Mesendoderm (in vitro differentiated cells): ENCODE measurements around the gene FAM83F.
"Not testable (repeated sequence)": the region's sequence is repeated elsewhere in the genome, so short reads cannot be mapped to it uniquely, and the experiment has no call there.

Experiments
- DNase-seq: peaks from one replicate; pipeline ENCODE4 v3.0.0; 2013
- H2AK5ac ChIP-seq: 2 replicates; pipeline ENCODE4 v1.6.1; 2013; ENCODE audit warnings: low read length, inconsistent platforms
- H2BK120ac ChIP-seq: 2 replicates; pipeline ENCODE4 v1.6.1; 2013; ENCODE audit warnings: low read depth, mild to moderate bottlenecking, low read length, moderate library complexity, mixed read lengths
- H2BK15ac ChIP-seq: replicated peaks from 2 replicates; pipeline ENCODE4 v1.6.1; 2013; ENCODE audit warnings: low read depth, mild to moderate bottlenecking, moderate library complexity
- H2BK5ac ChIP-seq: 2 replicates; pipeline ENCODE4 v1.6.1; 2013; ENCODE audit warnings: low read length, inconsistent platforms
- H3K18ac ChIP-seq: 2 replicates; pipeline ENCODE4 v1.6.1; 2013; ENCODE audit warnings: mild to moderate bottlenecking, low read length, mixed read lengths
- H3K23ac ChIP-seq: one replicate; pipeline ENCODE4 v1.6.1; 2013; ENCODE audit warnings: low read length
- H3K27ac ChIP-seq: 2 replicates; pipeline ENCODE4 v1.5.1; 2013; ENCODE audit warnings: low read depth, mild to moderate bottlenecking, inconsistent platforms, low read length, moderate library complexity
- H3K27me3 ChIP-seq: 2 replicates; pipeline ENCODE4 v1.6.1; 2013; ENCODE audit warnings: low read length, control low read depth, mild to moderate bottlenecking, inconsistent platforms; ENCODE audit not compliant: insufficient read depth, poor library complexity
- H3K36me3 ChIP-seq: 2 replicates; pipeline ENCODE4 v1.6.1; 2013; ENCODE audit warnings: low read length, inconsistent platforms; ENCODE audit not compliant: control insufficient read depth, insufficient read depth
- H3K4ac ChIP-seq: one replicate; pipeline ENCODE4 v1.6.1; 2013; ENCODE audit warnings: low read depth, mild to moderate bottlenecking, low read length, moderate library complexity
- H3K4me1 ChIP-seq: 2 replicates; pipeline ENCODE4 v1.6.1; 2013; ENCODE audit warnings: low read depth, low read length, inconsistent platforms; ENCODE audit not compliant: control insufficient read depth
- H3K4me2 ChIP-seq: 2 replicates; pipeline ENCODE4 v1.6.1; 2013; ENCODE audit warnings: low read length
- H3K4me3 ChIP-seq: 2 replicates; pipeline ENCODE4 v1.5.1; 2013; ENCODE audit warnings: mild to moderate bottlenecking, low read length
- H3K56ac ChIP-seq: one replicate; pipeline ENCODE4 v1.6.1; 2013; ENCODE audit warnings: low read length
- H3K79me1 ChIP-seq: 2 replicates; pipeline ENCODE4 v1.6.1; 2013; ENCODE audit warnings: low read length, inconsistent platforms
- H3K79me2 ChIP-seq: 2 replicates; pipeline ENCODE4 v1.6.1; 2013; ENCODE audit warnings: mild to moderate bottlenecking, low read length; ENCODE audit not compliant: control insufficient read depth, insufficient read depth
- H3K9ac ChIP-seq: 2 replicates; pipeline ENCODE4 v1.6.1; 2013; ENCODE audit warnings: low read length, inconsistent platforms
- H4K5ac ChIP-seq: one replicate; pipeline ENCODE4 v1.6.1; 2013; ENCODE audit warnings: low read length
- H4K8ac ChIP-seq: one replicate; pipeline ENCODE4 v1.6.1; 2013; ENCODE audit warnings: low read depth, mild to moderate bottlenecking, control low read depth, low read length, moderate library complexity
- WGBS: extraction: QIAGEN DNeasy Blood & Tissue Kit; methylation state at CpG from one replicate; pipeline ENCODE4 v1.1.7; 2013; ENCODE audit warnings: low lambda C conversion rate, missing lambda C conversion rate; ENCODE audit not compliant: insufficient coverage; ENCODE audit errors: extremely low coverage; 5-methylcytosine and 5-hydroxymethylcytosine counted together

Gene FAM83F

DNA sequence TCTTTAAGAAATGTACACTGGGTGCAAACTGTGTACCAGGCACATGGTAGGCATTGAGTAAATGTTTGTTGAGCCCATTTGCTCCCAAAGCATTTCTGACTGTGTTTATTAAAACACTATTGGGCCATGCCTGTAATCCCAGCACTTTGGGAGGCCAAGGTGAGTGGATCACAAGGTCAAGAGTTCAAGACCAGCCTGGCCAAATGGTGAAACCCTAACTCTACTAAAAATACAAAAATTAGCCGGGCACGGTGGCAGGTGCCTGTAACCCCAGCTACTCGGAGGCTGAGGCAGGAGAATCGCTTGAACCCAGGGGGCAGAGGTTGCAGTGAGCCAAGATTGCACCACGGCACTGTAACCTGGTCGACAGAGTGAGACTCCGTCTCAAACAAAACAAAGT lies 1.9 kb upstream of the FAM83F start:
- H3K27ac ChIP-seq, H3K79me2 ChIP-seq, H2AK5ac ChIP-seq, H3K36me3 ChIP-seq, H3K27me3 ChIP-seq, H2BK120ac ChIP-seq, DNase-seq, H3K18ac ChIP-seq, H4K8ac ChIP-seq, H4K5ac ChIP-seq, H3K4me2 ChIP-seq, H3K56ac ChIP-seq, H2BK5ac ChIP-seq, H3K4me3 ChIP-seq, H3K23ac ChIP-seq, H3K9ac ChIP-seq, H3K4ac ChIP-seq, H3K79me1 ChIP-seq, H2BK15ac ChIP-seq: not testable (repeated sequence)
- no CpG with 5 or more reads among the region's 7 CpGs for WGBS
- H3K4me1 ChIP-seq = peaks cover 15% of the 10 kb centered on the region

DNA sequence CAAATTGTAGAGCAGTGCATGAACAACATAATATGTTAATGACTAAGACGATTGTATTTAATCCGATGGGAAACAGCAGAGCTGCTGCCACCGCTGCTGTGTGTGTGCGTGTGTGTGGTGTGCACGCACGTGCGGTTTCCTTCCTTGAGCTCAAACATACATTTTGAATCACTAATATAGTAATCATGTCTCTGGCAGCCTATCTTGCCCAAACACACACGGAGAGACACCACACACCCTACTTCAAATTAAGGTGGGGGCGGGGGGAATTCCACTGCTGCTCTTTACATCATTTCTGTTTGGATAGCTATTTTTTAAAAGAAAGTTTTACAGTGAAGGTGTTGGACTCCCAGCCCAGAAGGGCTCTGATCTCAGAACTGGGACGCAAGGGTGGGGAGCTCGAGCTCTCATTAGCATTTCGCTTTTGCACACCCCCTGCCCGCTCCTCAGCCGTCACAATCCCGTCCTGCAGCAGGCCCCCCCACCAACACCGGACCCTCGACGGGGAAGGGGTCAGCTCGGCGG lies 651 bp upstream of the FAM83F start:
- no peak overlapping the region for H4K5ac ChIP-seq
- H2BK15ac ChIP-seq = no peak overlapping the region
- H3K4me2 ChIP-seq = peak overlapping the region; percentile 2
- no peak overlapping the region for H3K23ac ChIP-seq
- WGBS = no CpG with 5 or more reads among the region's 20 CpGs
- peak overlapping the region; percentile 23 for H3K9ac ChIP-seq
- H3K27ac ChIP-seq = no peak overlapping the region
- no peak overlapping the region for H4K8ac ChIP-seq
- H3K56ac ChIP-seq = peak overlapping the region; percentile 8
- no peak overlapping the region for H3K4me3 ChIP-seq
- no peaks in the 10 kb centered on the region for H3K36me3 ChIP-seq
- peak overlapping the region; percentile 93 for H3K18ac ChIP-seq
- H3K4me1 ChIP-seq = peaks cover 21% of the 10 kb centered on the region
- H3K4ac ChIP-seq = no peak overlapping the region
- peaks cover 9% of the 10 kb centered on the region for H3K79me2 ChIP-seq
- H3K79me1 ChIP-seq = peaks cover 9% of the 10 kb centered on the region
- DNase-seq = no peak
- no peak overlapping the region for H2BK5ac ChIP-seq
- no peak overlapping the region for H2AK5ac ChIP-seq
- H3K27me3 ChIP-seq = no peaks in the 10 kb centered on the region
- no peak overlapping the region for H2BK120ac ChIP-seq

DNA sequence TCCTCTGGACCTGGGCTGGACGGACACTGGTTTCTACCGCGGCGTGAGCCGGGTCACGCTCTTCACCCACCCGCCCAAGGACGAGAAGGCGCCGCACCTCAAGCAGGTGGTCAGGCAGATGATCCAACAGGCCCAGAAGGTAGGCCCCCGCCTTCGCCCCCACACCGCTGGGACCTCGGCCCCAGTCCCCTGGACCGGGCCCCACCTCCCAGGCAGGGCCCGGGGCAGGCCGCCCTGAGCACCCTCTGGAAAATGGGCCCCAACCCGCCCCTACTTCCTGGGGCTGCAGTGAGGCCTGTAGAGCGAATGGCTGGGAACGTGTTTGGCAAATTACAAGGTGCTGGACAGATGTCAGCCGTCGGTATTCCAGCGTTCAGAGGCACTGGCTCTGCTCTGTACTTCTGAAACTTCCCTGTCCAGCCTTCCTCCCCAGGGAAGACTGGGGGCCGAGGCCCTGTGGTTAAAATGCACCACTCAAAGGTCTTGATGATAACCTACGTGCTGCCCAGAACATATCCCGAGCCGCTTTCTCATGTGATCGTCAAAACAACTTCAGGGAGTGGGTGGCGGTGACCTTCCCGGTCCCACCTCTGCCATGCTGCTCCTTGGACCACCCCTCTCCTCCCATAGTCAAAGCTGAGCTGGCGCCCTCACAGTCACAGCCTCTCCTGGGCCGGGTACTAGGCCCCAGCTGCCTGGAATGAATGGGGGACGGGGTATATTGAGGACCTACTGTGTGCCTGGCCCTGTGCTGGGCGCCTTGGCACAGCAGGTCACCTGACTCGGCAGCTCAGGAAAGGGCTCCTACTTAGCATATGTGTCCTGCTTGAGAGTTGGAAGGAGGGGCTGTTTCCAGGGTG lies 869 bp downstream of the FAM83F start:
- no peak overlapping the region for H2AK5ac ChIP-seq
- peak overlapping the region; percentile 92 for H3K56ac ChIP-seq
- peak overlapping the region; percentile 75 for H3K4ac ChIP-seq
- no peak overlapping the region for H2BK120ac ChIP-seq
- no peak overlapping the region for H3K27ac ChIP-seq
- H4K8ac ChIP-seq = no peak overlapping the region
- peak overlapping the region; percentile 59 for H3K4me3 ChIP-seq
- peaks cover 19% of the 10 kb centered on the region for H3K79me1 ChIP-seq
- H3K23ac ChIP-seq = peak overlapping the region; percentile 74
- H2BK15ac ChIP-seq = no peak overlapping the region
- no peak overlapping the region for H4K5ac ChIP-seq
- H3K4me2 ChIP-seq = peak overlapping the region; percentile 79
- H3K18ac ChIP-seq = peak overlapping the region; percentile 93
- H3K36me3 ChIP-seq = no peaks in the 10 kb centered on the region
- WGBS = no CpG with 5 or more reads among the region's 35 CpGs
- H3K4me1 ChIP-seq = peaks cover 32% of the 10 kb centered on the region
- no peak overlapping the region for H2BK5ac ChIP-seq
- H3K27me3 ChIP-seq = no peaks in the 10 kb centered on the region
- H3K9ac ChIP-seq = peak overlapping the region; percentile 86
- peak; percentile 35 for DNase-seq
- peaks cover 22% of the 10 kb centered on the region for H3K79me2 ChIP-seq

DNA sequence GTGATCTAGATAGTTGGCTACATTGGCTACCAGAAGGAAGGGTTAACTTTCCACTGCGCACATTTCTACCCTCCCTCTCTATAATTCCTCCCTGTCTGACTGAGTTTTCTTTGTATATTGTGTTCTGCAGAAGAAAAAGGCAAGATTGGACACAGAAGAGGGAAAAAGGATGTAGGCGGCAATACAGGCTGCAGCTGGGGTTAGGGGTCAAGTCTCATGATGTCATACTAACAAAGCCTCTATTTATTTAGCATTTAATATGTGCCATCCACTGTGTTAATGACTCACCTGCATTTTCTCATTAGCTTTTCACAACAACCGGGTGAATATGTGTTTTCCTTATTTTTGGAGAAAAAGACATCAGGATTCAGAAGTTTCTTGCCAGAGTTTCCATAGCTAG lies 2.0 kb downstream of the FAM83F start:
- Histone ChIP-seq H3K18ac (peak overlapping the region; percentile 28), H4K5ac (no peak overlapping the region), H3K4me1 (peaks cover 38% of the 10 kb centered on the region), H3K79me2 (peaks cover 24% of the 10 kb centered on the region), H3K23ac (no peak overlapping the region), H4K8ac (no peak overlapping the region), H3K56ac (peak overlapping the region; percentile 49), H3K4me2 (peak overlapping the region; percentile 9), H3K27me3 (no peaks in the 10 kb centered on the region), H3K27ac (no peak overlapping the region), H3K79me1 (peaks cover 21% of the 10 kb centered on the region), H3K9ac (peak overlapping the region; percentile 24), H3K4me3 (no peak overlapping the region), H3K4ac (no peak overlapping the region), H2AK5ac (peak overlapping the region; percentile 23), H2BK120ac (no peak overlapping the region), H2BK5ac (no peak overlapping the region), H3K36me3 (no peaks in the 10 kb centered on the region), H2BK15ac (no peak overlapping the region)
- WGBS = no CpG with 5 or more reads among the region's 3 CpGs
- DNase-seq = no peak

DNA sequence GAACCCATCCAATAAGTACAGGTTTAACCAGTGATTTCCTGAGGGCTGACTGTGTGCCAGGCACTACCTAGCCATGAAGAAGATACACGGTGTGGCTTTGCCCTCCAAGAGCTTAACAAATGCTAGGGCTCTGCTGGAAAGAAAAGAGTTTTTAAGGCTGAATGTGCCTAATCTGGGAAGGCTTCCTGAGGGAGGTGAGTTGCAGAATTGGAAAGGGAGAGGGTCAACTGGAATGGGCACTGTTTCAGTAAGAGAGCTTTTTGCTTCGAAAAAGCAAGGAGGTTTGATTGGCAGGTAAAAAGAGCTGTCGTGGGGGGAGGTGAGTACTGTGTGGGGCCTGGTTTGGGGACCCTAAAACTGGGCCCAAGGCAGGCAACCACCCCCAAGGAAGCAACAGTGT lies 2.7 kb downstream of the FAM83F start:
- no peak for DNase-seq
- H2AK5ac ChIP-seq = peak overlapping the region; percentile 97
- peaks cover 23% of the 10 kb centered on the region for H3K79me1 ChIP-seq
- H2BK15ac ChIP-seq = no peak overlapping the region
- H4K8ac ChIP-seq = no peak overlapping the region
- H3K36me3 ChIP-seq = no peaks in the 10 kb centered on the region
- no CpG with 5 or more reads among the region's 3 CpGs for WGBS
- H2BK120ac ChIP-seq = no peak overlapping the region
- H3K18ac ChIP-seq = no peak overlapping the region
- no peak overlapping the region for H3K4me2 ChIP-seq
- no peak overlapping the region for H4K5ac ChIP-seq
- H2BK5ac ChIP-seq = peak overlapping the region; percentile 64
- peak overlapping the region; percentile 56 for H3K4ac ChIP-seq
- H3K56ac ChIP-seq = peak overlapping the region; percentile 80
- H3K27me3 ChIP-seq = no peaks in the 10 kb centered on the region
- H3K4me3 ChIP-seq = no peak overlapping the region
- no peak overlapping the region for H3K23ac ChIP-seq
- H3K27ac ChIP-seq = no peak overlapping the region
- H3K4me1 ChIP-seq = peaks cover 43% of the 10 kb centered on the region
- H3K9ac ChIP-seq = peak overlapping the region; percentile 54
- H3K79me2 ChIP-seq = peaks cover 25% of the 10 kb centered on the region
